ENCODE measurements around the gene CDK6. TPM values are rescaled to one million over a fixed set of nuclear protein-coding genes. Genes with fewer than 3 reads are reported as not detected.

The CDK6 gene
- total and polyA plus RNA-seq, 2 experiments from 2014 or later: 7.4 to 23.7 TPM

DNA sequence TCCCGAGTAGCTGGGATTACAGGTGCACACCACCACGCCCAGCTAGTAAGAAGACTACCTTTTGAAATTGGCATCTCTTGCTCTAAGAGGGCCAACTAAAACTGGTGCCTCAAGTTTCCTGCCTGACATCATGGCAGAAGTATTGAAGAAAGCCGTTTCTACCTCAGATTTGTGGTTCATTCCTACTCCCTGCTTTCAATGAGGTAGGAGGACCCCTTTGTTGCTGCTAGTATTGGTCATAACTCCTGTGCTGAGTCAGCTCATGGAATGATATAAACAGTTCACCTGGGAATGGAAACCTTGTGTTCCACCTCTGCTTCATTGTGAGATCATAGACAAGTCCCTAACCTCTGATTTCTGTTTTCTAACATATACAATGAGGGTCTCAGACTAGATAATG lies 82.8 kb downstream of the CDK6 start:
- H3K9me2 ChIP-seq (ENCODE audit: insufficient read depth): no peaks in the 10 kb centered on the region
- H3K4me3 ChIP-seq: no peak overlapping the region
- Mint-ChIP-seq H3K27ac (no peak overlapping the region), H3K4me1 (peaks cover 55% of the 10 kb centered on the region), H3K9me3 (no peaks in the 10 kb centered on the region; the same call in 2 of the 3 replicates), H3K27me3 (ENCODE audit: insufficient read depth, low read depth, poor library complexity) (peaks cover 3% of the 10 kb centered on the region), H3K36me3 (ENCODE audit: low read depth) (peaks cover 4% of the 10 kb centered on the region; the same call in 2 of the 3 replicates), H3K4me3 (no peak overlapping the region)
- H3K79me2 ChIP-seq (replicated peaks; ENCODE audit: insufficient read depth): no peaks in the 10 kb centered on the region
- no peaks in the 10 kb centered on the region for H3K27me3 ChIP-seq (ENCODE audit: insufficient read depth)
- no peak overlapping the region for H3K4me2 ChIP-seq
- H3K36me3 ChIP-seq (ENCODE audit: insufficient read depth): no peaks in the 10 kb centered on the region
- no peaks in the 10 kb centered on the region for H4K20me1 ChIP-seq (replicated peaks; ENCODE audit: insufficient read depth)
- peaks cover 55% of the 10 kb centered on the region for H3K4me1 ChIP-seq (ENCODE audit: insufficient read depth)
- H2AFZ ChIP-seq: no peak overlapping the region
- DNase-seq (ENCODE audit: low spot score) (no peak), ATAC-seq (no peak)
- H3F3A ChIP-seq (replicated peaks; ENCODE audit: low read depth): no peaks in the 10 kb centered on the region
- no peak overlapping the region for H3K27ac ChIP-seq (ENCODE audit: low read depth)
- TF ChIP-seq, protein P1, sequence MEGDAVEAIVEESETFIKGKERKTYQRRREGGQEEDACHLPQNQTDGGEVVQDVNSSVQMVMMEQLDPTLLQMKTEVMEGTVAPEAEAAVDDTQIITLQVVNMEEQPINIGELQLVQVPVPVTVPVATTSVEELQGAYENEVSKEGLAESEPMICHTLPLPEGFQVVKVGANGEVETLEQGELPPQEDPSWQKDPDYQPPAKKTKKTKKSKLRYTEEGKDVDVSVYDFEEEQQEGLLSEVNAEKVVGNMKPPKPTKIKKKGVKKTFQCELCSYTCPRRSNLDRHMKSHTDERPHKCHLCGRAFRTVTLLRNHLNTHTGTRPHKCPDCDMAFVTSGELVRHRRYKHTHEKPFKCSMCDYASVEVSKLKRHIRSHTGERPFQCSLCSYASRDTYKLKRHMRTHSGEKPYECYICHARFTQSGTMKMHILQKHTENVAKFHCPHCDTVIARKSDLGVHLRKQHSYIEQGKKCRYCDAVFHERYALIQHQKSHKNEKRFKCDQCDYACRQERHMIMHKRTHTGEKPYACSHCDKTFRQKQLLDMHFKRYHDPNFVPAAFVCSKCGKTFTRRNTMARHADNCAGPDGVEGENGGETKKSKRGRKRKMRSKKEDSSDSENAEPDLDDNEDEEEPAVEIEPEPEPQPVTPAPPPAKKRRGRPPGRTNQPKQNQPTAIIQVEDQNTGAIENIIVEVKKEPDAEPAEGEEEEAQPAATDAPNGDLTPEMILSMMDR (conservative IDR thresholded peaks at IDR 0.05; ENCODE audit: low read depth in 2 of 2): no peak
- TF ChIP-seq, protein P2, sequence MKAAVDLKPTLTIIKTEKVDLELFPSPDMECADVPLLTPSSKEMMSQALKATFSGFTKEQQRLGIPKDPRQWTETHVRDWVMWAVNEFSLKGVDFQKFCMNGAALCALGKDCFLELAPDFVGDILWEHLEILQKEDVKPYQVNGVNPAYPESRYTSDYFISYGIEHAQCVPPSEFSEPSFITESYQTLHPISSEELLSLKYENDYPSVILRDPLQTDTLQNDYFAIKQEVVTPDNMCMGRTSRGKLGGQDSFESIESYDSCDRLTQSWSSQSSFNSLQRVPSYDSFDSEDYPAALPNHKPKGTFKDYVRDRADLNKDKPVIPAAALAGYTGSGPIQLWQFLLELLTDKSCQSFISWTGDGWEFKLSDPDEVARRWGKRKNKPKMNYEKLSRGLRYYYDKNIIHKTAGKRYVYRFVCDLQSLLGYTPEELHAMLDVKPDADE (IDR thresholded peaks at IDR 0.05): no peak
- TF ChIP-seq CREB1 (CRISPR knock-in tag; IDR thresholded peaks at IDR 0.05; ENCODE audit: low read depth): no peak
- TF ChIP-seq ZNF114 (CRISPR knock-in tag; IDR thresholded peaks at IDR 0.05): no peak
- TF ChIP-seq JUNB (IDR thresholded peaks at IDR 0.05; ENCODE audit: unreplicated experiment): no peak
- no peak for TF ChIP-seq ZNF331 (CRISPR knock-in tag; IDR thresholded peaks at IDR 0.05; ENCODE audit: low read depth)
- no peak for TF ChIP-seq STAT1 (IDR thresholded peaks at IDR 0.05; ENCODE audit: unreplicated experiment)
- TF ChIP-seq NANOG (IDR thresholded peaks at IDR 0.05; ENCODE audit: borderline replicate concordance): no peak
- TF ChIP-seq POLR2AphosphoS5 (IDR thresholded peaks at IDR 0.05; ENCODE audit: low read depth): no peak
- TF ChIP-seq, protein P3, sequence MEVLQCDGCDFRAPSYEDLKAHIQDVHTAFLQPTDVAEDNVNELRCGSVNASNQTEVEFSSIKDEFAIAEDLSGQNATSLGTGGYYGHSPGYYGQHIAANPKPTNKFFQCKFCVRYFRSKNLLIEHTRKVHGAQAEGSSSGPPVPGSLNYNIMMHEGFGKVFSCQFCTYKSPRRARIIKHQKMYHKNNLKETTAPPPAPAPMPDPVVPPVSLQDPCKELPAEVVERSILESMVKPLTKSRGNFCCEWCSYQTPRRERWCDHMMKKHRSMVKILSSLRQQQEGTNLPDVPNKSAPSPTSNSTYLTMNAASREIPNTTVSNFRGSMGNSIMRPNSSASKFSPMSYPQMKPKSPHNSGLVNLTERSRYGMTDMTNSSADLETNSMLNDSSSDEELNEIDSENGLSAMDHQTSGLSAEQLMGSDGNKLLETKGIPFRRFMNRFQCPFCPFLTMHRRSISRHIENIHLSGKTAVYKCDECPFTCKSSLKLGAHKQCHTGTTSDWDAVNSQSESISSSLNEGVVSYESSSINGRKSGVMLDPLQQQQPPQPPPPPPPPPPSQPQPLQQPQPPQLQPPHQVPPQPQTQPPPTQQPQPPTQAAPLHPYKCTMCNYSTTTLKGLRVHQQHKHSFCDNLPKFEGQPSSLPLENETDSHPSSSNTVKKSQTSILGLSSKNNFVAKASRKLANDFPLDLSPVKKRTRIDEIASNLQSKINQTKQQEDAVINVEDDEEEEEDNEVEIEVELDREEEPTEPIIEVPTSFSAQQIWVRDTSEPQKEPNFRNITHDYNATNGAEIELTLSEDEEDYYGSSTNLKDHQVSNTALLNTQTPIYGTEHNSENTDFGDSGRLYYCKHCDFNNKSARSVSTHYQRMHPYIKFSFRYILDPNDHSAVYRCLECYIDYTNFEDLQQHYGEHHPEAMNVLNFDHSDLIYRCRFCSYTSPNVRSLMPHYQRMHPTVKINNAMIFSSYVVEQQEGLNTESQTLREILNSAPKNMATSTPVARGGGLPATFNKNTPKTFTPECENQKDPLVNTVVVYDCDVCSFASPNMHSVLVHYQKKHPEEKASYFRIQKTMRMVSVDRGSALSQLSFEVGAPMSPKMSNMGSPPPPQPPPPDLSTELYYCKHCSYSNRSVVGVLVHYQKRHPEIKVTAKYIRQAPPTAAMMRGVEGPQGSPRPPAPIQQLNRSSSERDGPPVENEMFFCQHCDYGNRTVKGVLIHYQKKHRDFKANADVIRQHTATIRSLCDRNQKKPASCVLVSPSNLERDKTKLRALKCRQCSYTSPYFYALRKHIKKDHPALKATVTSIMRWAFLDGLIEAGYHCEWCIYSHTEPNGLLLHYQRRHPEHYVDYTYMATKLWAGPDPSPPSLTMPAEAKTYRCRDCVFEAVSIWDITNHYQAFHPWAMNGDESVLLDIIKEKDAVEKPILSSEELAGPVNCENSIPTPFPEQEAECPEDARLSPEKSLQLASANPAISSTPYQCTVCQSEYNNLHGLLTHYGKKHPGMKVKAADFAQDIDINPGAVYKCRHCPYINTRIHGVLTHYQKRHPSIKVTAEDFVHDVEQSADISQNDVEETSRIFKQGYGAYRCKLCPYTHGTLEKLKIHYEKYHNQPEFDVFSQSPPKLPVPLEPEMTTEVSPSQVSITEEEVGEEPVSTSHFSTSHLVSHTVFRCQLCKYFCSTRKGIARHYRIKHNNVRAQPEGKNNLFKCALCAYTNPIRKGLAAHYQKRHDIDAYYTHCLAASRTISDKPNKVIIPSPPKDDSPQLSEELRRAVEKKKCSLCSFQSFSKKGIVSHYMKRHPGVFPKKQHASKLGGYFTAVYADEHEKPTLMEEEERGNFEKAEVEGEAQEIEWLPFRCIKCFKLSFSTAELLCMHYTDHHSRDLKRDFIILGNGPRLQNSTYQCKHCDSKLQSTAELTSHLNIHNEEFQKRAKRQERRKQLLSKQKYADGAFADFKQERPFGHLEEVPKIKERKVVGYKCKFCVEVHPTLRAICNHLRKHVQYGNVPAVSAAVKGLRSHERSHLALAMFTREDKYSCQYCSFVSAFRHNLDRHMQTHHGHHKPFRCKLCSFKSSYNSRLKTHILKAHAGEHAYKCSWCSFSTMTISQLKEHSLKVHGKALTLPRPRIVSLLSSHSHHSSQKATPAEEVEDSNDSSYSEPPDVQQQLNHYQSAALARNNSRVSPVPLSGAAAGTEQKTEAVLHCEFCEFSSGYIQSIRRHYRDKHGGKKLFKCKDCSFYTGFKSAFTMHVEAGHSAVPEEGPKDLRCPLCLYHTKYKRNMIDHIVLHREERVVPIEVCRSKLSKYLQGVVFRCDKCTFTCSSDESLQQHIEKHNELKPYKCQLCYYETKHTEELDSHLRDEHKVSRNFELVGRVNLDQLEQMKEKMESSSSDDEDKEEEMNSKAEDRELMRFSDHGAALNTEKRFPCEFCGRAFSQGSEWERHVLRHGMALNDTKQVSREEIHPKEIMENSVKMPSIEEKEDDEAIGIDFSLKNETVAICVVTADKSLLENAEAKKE (CRISPR knock-in tag; IDR thresholded peaks at IDR 0.05): no peak
- no peak for TF ChIP-seq EZH2 (IDR thresholded peaks at IDR 0.05; ENCODE audit: low read depth, unreplicated experiment)
- TF ChIP-seq, protein P4, sequence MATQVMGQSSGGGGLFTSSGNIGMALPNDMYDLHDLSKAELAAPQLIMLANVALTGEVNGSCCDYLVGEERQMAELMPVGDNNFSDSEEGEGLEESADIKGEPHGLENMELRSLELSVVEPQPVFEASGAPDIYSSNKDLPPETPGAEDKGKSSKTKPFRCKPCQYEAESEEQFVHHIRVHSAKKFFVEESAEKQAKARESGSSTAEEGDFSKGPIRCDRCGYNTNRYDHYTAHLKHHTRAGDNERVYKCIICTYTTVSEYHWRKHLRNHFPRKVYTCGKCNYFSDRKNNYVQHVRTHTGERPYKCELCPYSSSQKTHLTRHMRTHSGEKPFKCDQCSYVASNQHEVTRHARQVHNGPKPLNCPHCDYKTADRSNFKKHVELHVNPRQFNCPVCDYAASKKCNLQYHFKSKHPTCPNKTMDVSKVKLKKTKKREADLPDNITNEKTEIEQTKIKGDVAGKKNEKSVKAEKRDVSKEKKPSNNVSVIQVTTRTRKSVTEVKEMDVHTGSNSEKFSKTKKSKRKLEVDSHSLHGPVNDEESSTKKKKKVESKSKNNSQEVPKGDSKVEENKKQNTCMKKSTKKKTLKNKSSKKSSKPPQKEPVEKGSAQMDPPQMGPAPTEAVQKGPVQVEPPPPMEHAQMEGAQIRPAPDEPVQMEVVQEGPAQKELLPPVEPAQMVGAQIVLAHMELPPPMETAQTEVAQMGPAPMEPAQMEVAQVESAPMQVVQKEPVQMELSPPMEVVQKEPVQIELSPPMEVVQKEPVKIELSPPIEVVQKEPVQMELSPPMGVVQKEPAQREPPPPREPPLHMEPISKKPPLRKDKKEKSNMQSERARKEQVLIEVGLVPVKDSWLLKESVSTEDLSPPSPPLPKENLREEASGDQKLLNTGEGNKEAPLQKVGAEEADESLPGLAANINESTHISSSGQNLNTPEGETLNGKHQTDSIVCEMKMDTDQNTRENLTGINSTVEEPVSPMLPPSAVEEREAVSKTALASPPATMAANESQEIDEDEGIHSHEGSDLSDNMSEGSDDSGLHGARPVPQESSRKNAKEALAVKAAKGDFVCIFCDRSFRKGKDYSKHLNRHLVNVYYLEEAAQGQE (IDR thresholded peaks at IDR 0.05; ENCODE audit: unreplicated experiment): no peak
- no peak for TF ChIP-seq EZH2phosphoT487 (IDR thresholded peaks at IDR 0.05; ENCODE audit: unreplicated experiment)
